ENCODE measurements around the gene CDHR1.

Gene CDHR1

GRCh38 chr10:84200537-84201243 is 6.4 kb downstream of the CDHR1 start:
- DNase-seq (ENCODE audit: low read depth in 2 of 2), result no peak

- no peak for DNase-seq (ENCODE audit: low read depth in 2 of 2)
Measured at GRCh38 chr10:84201244-84201606, 6.9 kb downstream of the CDHR1 start.

- no peak for DNase-seq (ENCODE audit: low read depth in 2 of 2)
Measured at GRCh38 chr10:84201682-84202081, 7.3 kb downstream of the CDHR1 start.

GRCh38 chr10:84202349-84202748 is 8.0 kb downstream of the CDHR1 start:
- DNase-seq (ENCODE audit: low read depth in 2 of 2), result no peak

- no peak for DNase-seq (ENCODE audit: low read depth in 2 of 2)
Measured at GRCh38 chr10:84204122-84204521, 9.8 kb downstream of the CDHR1 start.

GRCh38 chr10:84204610-84205009 is 10.3 kb downstream of the CDHR1 start:
- DNase-seq (ENCODE audit: low read depth in 2 of 2), result no peak

- DNase-seq (ENCODE audit: low read depth in 2 of 2), result peak; percentile 15 to 41
Measured at GRCh38 chr10:84205049-84205852, 10.9 kb downstream of the CDHR1 start.

GRCh38 chr10:84205853-84206525 is 11.7 kb downstream of the CDHR1 start:
- DNase-seq (ENCODE audit: low read depth in 2 of 2), result no peak

GRCh38 chr10:84208023-84208422 is 13.7 kb downstream of the CDHR1 start:
- DNase-seq (ENCODE audit: low read depth in 2 of 2), result no peak

- no peak for DNase-seq (ENCODE audit: low read depth in 2 of 2)
Measured at GRCh38 chr10:84211566-84211965, 17.2 kb downstream of the CDHR1 start.

- no peak for DNase-seq (ENCODE audit: low read depth in 2 of 2)
Measured at GRCh38 chr10:84212014-84212413, 17.7 kb downstream of the CDHR1 start.

GRCh38 chr10:84213076-84213475 is 18.7 kb downstream of the CDHR1 start:
- DNase-seq (ENCODE audit: low read depth in 2 of 2), result no peak

GRCh38 chr10:84214046-84214572 is 19.8 kb downstream of the CDHR1 start:
- DNase-seq (ENCODE audit: low read depth in 2 of 2), result no peak

- DNase-seq (ENCODE audit: low read depth in 2 of 2), result no peak
Measured at GRCh38 chr10:84214612-84215235, 20.4 kb downstream of the CDHR1 start.

- DNase-seq (ENCODE audit: low read depth in 2 of 2), result no peak
Measured at GRCh38 chr10:84216834-84217233, 22.5 kb downstream of the CDHR1 start.

GRCh38 chr10:84217746-84218145 is 23.4 kb downstream of the CDHR1 start:
- no peak for DNase-seq (ENCODE audit: low read depth in 2 of 2)

- no peak for DNase-seq (ENCODE audit: low read depth in 2 of 2)
Measured at GRCh38 chr10:84221916-84222315, 27.6 kb downstream of the CDHR1 start.

GRCh38 chr10:84224411-84225028 is 30.2 kb downstream of the CDHR1 start:
- DNase-seq (ENCODE audit: low read depth in 2 of 2), result no peak

- DNase-seq (ENCODE audit: low read depth in 2 of 2), result no peak
Measured at GRCh38 chr10:84225427-84226173, 31.3 kb downstream of the CDHR1 start, which contains the start of gene LRIT2. Gene LRIT2, minus strand, starts transcription at chr10:84225544. Its CDS starts 24 bp downstream, at chr10:84225520.

- DNase-seq (ENCODE audit: low read depth in 2 of 2), result no peak
Measured at GRCh38 chr10:84226616-84227015, 32.3 kb downstream of the CDHR1 start.

- no peak for DNase-seq (ENCODE audit: low read depth in 2 of 2)
Measured at GRCh38 chr10:84227810-84228209, 33.5 kb downstream of the CDHR1 start.

Measured in stimulated activated CD8-positive, alpha-beta memory T cell treated with anti-CD3 and anti-CD28 coated beads, Interleukin-7, amount 100 ng/mL, for 4 hours (primary cell).